Epithelial cell of proximal tubule (primary cell): ENCODE results near the gene STK38. TPM values are rescaled to one million over a fixed set of nuclear protein-coding genes. Genes with fewer than 3 reads are reported as not detected.

ENCODE experiments used
- DNase-seq: peaks from one replicate; pipeline ENCODE4 v3.0.0-alpha.2; 2011; ENCODE audit warnings: low read depth
- H3K4me3 ChIP-seq: 2 replicates; pipeline ENCODE4 v1.5.1; 2011; ENCODE audit warnings: low read depth, mild to moderate bottlenecking, low read length
- total RNA-seq: library from RNA; depleted of rRNA; stranded (reverse); fragments of >200 nt; gene quantifications from 2 replicates; pipeline ENCODE4 v1.2.3, GENCODE V29; 2015
- TF ChIP-seq, protein P1 (sequence below): conservative IDR thresholded peaks from 2 replicates; pipeline ENCODE4 v1.5.1; 2012; ENCODE audit warnings: low read depth, mild to moderate bottlenecking, low read length

Gene STK38
- total RNA-seq, 1 donor from 2014 or later, result 18.3 TPM

GRCh38 chr6:36539814-36540568 lies 7.3 kb downstream of the STK38 start:
- TF ChIP-seq, protein P1, sequence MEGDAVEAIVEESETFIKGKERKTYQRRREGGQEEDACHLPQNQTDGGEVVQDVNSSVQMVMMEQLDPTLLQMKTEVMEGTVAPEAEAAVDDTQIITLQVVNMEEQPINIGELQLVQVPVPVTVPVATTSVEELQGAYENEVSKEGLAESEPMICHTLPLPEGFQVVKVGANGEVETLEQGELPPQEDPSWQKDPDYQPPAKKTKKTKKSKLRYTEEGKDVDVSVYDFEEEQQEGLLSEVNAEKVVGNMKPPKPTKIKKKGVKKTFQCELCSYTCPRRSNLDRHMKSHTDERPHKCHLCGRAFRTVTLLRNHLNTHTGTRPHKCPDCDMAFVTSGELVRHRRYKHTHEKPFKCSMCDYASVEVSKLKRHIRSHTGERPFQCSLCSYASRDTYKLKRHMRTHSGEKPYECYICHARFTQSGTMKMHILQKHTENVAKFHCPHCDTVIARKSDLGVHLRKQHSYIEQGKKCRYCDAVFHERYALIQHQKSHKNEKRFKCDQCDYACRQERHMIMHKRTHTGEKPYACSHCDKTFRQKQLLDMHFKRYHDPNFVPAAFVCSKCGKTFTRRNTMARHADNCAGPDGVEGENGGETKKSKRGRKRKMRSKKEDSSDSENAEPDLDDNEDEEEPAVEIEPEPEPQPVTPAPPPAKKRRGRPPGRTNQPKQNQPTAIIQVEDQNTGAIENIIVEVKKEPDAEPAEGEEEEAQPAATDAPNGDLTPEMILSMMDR, result peak; percentile 27
- H3K4me3 ChIP-seq, result no peak overlapping the region
- DNase-seq, result no peak

GRCh38 chr6:36536873-36537547 lies 10.3 kb downstream of the STK38 start:
- TF ChIP-seq, protein P1, result no peak
- no peak overlapping the region for H3K4me3 ChIP-seq
- DNase-seq, result no peak

DNA sequence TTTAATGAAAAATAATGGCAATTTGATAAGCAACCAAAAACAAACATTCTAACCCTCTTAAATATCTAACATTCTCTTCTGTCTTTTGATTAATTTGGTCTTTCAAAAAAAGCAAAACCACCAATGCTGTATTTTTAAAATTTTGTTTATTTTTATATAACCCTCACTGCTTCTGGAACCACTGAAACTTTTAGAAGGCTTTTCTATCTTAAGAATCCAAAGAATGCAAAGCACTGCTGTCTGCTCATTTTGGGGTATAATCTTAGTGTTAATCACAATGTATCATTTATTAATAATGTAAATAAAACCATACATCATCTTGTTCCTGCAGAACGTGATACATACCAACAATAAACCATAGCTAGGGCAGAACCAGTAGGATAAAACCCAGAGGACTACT lies 14.0 kb downstream of the STK38 start:
- TF ChIP-seq, protein P1, result no peak
- DNase-seq, result no peak
- no peak overlapping the region for H3K4me3 ChIP-seq

DNA sequence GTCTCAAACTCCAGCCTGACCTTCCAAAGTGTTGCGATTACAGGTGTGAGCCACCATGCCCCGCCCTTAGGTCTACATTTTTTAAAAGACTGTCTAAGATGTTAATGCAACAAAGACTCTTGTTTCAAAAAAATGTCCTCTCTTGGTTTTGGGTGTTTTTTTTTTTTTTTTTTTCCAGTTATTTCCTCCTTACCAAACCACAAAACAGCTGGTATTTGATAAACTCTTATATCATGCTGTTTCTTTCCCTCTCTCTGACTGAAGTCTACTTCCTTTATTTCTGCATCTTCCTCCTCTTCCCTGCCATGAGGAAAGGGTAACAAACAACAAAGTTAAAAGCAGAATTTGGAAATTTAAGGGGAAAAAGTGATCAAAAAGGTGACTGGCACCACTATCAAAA lies 21.2 kb downstream of the STK38 start:
- DNase-seq, result no peak
- TF ChIP-seq, protein P1, result no peak
- no peak overlapping the region for H3K4me3 ChIP-seq

DNA sequence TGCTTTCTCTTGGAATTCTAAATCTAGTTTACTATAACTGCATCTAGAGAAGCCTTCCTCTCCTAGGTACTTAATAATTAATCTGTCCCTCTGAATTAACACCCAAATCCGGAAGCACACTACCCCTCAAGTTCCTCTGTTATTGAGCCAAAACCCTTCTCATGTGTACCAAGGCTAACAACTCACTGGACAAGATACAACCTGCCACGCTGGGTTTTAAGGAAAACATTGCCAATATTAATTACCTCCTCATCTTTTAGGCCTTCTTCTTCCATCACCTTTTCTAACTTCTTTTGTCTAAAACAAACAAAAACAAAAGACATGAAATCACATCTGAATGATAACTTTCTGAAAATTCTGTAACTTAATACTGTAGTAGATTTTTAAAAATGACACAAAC lies 21.9 kb downstream of the STK38 start:
- TF ChIP-seq, protein P1, result no peak
- DNase-seq, result no peak
- no peak overlapping the region for H3K4me3 ChIP-seq

GRCh38 chr6:36524871-36525270 lies 22.4 kb downstream of the STK38 start:
- TF ChIP-seq, protein P1, result no peak
- no peak overlapping the region for H3K4me3 ChIP-seq
- no peak for DNase-seq
